ENCODE results near the gene EFL1. TPM values are rescaled to one million over a fixed set of nuclear protein-coding genes. Genes with fewer than 3 reads are reported as not detected.

EFL1 gene
- total RNA-seq, 6 experiments from 2014 or later, result 4.6 to 12.9 (median 9.4) TPM

DNA sequence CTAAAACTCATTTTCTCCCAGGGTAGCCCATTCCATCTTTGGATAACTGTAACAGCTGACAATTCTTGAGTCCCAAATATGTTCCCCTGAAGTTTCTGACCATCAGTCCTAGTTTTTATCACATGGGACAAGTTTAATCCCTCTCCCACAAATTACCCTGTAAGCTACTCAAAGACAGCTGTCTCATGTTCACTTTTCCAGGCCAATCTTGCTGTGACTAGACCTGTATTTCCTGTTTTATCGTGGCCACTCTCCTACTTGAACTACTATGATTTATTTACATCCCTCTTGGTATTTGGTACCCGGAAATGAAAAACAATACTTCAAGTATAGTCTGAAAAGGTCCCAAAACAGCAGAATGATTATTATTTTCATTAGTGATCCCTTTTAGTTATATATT is 121.6 kb downstream of the EFL1 start:
- 56% methylated on average over 2 of the region's 2 CpGs for WGBS (ENCODE audit: insufficient coverage, low coverage, low lambda C conversion rate, missing lambda C conversion rate)
- intact Hi-C loops (cut with DNase I), result loop anchor here in 1 of 2 donors (5.0 kb wide), 1 partner anchor 34 kb away; no protein-coding TSS in a partner anchor
- H3K27ac ChIP-seq, result no peak overlapping the region
- H3K36me3 ChIP-seq, result no peaks in the 10 kb centered on the region
- no peaks in the 10 kb centered on the region for H3K27me3 ChIP-seq
- ATAC-seq, result no peak
- TF ChIP-seq, protein P1, sequence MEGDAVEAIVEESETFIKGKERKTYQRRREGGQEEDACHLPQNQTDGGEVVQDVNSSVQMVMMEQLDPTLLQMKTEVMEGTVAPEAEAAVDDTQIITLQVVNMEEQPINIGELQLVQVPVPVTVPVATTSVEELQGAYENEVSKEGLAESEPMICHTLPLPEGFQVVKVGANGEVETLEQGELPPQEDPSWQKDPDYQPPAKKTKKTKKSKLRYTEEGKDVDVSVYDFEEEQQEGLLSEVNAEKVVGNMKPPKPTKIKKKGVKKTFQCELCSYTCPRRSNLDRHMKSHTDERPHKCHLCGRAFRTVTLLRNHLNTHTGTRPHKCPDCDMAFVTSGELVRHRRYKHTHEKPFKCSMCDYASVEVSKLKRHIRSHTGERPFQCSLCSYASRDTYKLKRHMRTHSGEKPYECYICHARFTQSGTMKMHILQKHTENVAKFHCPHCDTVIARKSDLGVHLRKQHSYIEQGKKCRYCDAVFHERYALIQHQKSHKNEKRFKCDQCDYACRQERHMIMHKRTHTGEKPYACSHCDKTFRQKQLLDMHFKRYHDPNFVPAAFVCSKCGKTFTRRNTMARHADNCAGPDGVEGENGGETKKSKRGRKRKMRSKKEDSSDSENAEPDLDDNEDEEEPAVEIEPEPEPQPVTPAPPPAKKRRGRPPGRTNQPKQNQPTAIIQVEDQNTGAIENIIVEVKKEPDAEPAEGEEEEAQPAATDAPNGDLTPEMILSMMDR (IDR thresholded peaks at IDR 0.05), result no peak
- TF ChIP-seq POLR2A (IDR thresholded peaks at IDR 0.05), result no peak
- DNase-seq, result no peak
- no peaks in the 10 kb centered on the region for H3K9me3 ChIP-seq
- H3K4me1 ChIP-seq, result no peaks in the 10 kb centered on the region
- no peak overlapping the region for H3K4me3 ChIP-seq

- no peaks in the 10 kb centered on the region for H3K9me3 ChIP-seq
- H3K36me3 ChIP-seq, result no peaks in the 10 kb centered on the region
- H3K4me1 ChIP-seq, result no peaks in the 10 kb centered on the region
- 2% methylated on average over 5 of the region's 5 CpGs for WGBS (ENCODE audit: insufficient coverage, low coverage, low lambda C conversion rate, missing lambda C conversion rate)
- H3K27me3 ChIP-seq, result no peaks in the 10 kb centered on the region
- DNase-seq, result no peak
- peak; percentile 48 to 81 (median 74) for ATAC-seq
- H3K27ac ChIP-seq, result no peak overlapping the region
- TF ChIP-seq, protein P1 (IDR thresholded peaks at IDR 0.05), result peak; percentile 67 to 79 (median 76)
- no peak for TF ChIP-seq POLR2A (IDR thresholded peaks at IDR 0.05)
- intact Hi-C loops (cut with DNase I), result loop anchor here in 1 of 2 donors (5.0 kb wide), 1 partner anchor 33 kb away; no protein-coding TSS in a partner anchor
- H3K4me3 ChIP-seq, result no peak overlapping the region
Measured at GRCh38 chr15:82139823-82140268, 122.7 kb downstream of the EFL1 start.

GRCh38 chr15:82138306-82138705 is 124.2 kb downstream of the EFL1 start:
- intact Hi-C loops (cut with DNase I), result no loop called here
- ATAC-seq, result no peak

GRCh38 chr15:82137261-82137660 is 125.3 kb downstream of the EFL1 start:
- Histone ChIP-seq H3K27ac (no peak overlapping the region), H3K36me3 (no peaks in the 10 kb centered on the region), H3K9me3 (no peaks in the 10 kb centered on the region), H3K27me3 (no peaks in the 10 kb centered on the region), H3K4me1 (peaks cover 0 to 14% (median 7%) of the 10 kb centered on the region in 4 donors), H3K4me3 (no peak overlapping the region)
- no peak for DNase-seq
- intact Hi-C loops (cut with DNase I), result no loop called here
- no peak for ATAC-seq
- 93% methylated on average over 3 of the region's 3 CpGs for WGBS (ENCODE audit: insufficient coverage, low coverage, low lambda C conversion rate, missing lambda C conversion rate)
- TF ChIP-seq, protein P1 (IDR thresholded peaks at IDR 0.05), result no peak
- no peak for TF ChIP-seq POLR2A (IDR thresholded peaks at IDR 0.05)

More at GRCh38 chr15:82138306-82138705, 124.2 kb downstream of the EFL1 start:
- H3K4me3 ChIP-seq, result no peak overlapping the region
- no peaks in the 10 kb centered on the region for H3K27me3 ChIP-seq
- TF ChIP-seq, protein P1 (IDR thresholded peaks at IDR 0.05), result no peak
- no peak for TF ChIP-seq POLR2A (IDR thresholded peaks at IDR 0.05)
- H3K27ac ChIP-seq, result no peak overlapping the region
- H3K4me1 ChIP-seq, result peaks cover 0 to 10% (median 3%) of the 10 kb centered on the region in 4 donors
- no peaks in the 10 kb centered on the region for H3K36me3 ChIP-seq
- H3K9me3 ChIP-seq, result no peaks in the 10 kb centered on the region
- no peak for DNase-seq

DNA sequence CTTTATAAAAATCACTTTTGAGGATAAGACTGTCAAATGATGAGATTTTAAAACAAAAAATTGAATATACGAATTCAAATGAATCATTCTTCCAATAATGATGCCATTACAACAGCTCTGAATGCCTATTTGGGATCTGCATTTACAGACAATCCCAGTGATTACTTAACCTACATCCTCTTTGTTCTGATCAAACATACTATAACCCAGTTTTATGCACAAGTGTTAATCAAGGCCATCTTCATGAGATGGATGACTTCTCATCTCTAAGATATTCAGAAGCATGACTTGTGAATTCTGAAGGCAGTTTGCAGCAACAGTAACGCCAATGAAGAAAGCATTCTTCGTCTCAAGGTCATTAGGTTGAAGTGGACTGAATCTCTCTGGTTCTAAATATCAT is 126.4 kb downstream of the EFL1 start:
- Histone ChIP-seq H3K4me1 (peaks cover 0 to 14% (median 7%) of the 10 kb centered on the region in 4 donors), H3K27me3 (no peaks in the 10 kb centered on the region), H3K27ac (no peak overlapping the region), H3K4me3 (no peak overlapping the region), H3K9me3 (no peaks in the 10 kb centered on the region), H3K36me3 (no peaks in the 10 kb centered on the region)
- intact Hi-C loops (cut with DNase I), result no loop called here
- ATAC-seq, result no peak
- DNase-seq, result no peak
- WGBS (ENCODE audit: insufficient coverage, low coverage, low lambda C conversion rate, missing lambda C conversion rate), result 86% methylated on average over 3 of the region's 3 CpGs
- TF ChIP-seq, protein P1 (IDR thresholded peaks at IDR 0.05), result no peak
- TF ChIP-seq POLR2A (IDR thresholded peaks at IDR 0.05), result no peak

Data from right lobe of liver (tissue), 6 donors.